A673 (cell line): ENCODE data around the gene PMEPA1.

Experiments used
- CTCF ChIP-seq: fragments of 300-800, 200-600 bp; sonication (generic); conservative IDR thresholded peaks from 2 replicates; pipeline ENCODE4 v1.5.1; 2017; ENCODE audit warnings: low read depth, mild to moderate bottlenecking, antibody characterized with exemption, low read length, moderate library complexity, mixed read lengths
- EZH2 ChIP-seq: fragments of 200-600 bp; sonication (generic); IDR thresholded peaks from 2 replicates; pipeline ENCODE4 v1.6.1; 2017; ENCODE audit warnings: borderline replicate concordance, low read depth, mild to moderate bottlenecking, mixed read lengths, antibody characterized with exemption, low read length; ENCODE audit not compliant: poor library complexity, severe bottlenecking

GRCh38 chr20:57630061-57630460 lies 79.8 kb downstream of the PMEPA1 start:
- TF ChIP-seq CTCF (no peak), EZH2 (no peak)
